GM23248 (cell line): ENCODE results near the gene TMCO4.

ENCODE experiments used
- EZH2 ChIP-seq: fragments of 200-600 bp; sonication (generic); IDR thresholded peaks from 2 replicates; pipeline ENCODE4 v1.6.1; 2018; ENCODE audit warnings: antibody characterized with exemption, mild to moderate bottlenecking; ENCODE audit not compliant: insufficient read depth, poor library complexity, severe bottlenecking
- EZH2phosphoT487 ChIP-seq: fragments of 200-600 bp; sonication (generic); IDR thresholded peaks from 2 replicates; pipeline ENCODE4 v1.6.1; 2018; ENCODE audit warnings: antibody characterized with exemption, moderate library complexity, mild to moderate bottlenecking, low read depth; ENCODE audit not compliant: insufficient read depth

- TF ChIP-seq EZH2 = no peak
- no peak for TF ChIP-seq EZH2phosphoT487
These were observed 17.4 kb upstream of the TMCO4 start for GRCh38 chr1:19817160-19817559.
